Fibroblast of mammary gland (primary cell): ENCODE results near the gene TLR9.

Experiments used
- DNase-seq: peaks from one replicate; pipeline ENCODE4 v3.0.0-alpha.2; 2010; ENCODE audit warnings: low read depth
- H3K4me3 ChIP-seq: 2 replicates; pipeline ENCODE4 v1.5.1; 2011; ENCODE audit warnings: low read depth, mild to moderate bottlenecking, low read length, moderate library complexity; ENCODE audit not compliant: control insufficient read depth
- CTCF ChIP-seq: conservative IDR thresholded peaks from 2 replicates; pipeline ENCODE4 v1.5.1; 2011; ENCODE audit warnings: low read depth, low read length, inconsistent platforms; ENCODE audit not compliant: control insufficient read depth, insufficient read depth

Gene TLR9

DNA sequence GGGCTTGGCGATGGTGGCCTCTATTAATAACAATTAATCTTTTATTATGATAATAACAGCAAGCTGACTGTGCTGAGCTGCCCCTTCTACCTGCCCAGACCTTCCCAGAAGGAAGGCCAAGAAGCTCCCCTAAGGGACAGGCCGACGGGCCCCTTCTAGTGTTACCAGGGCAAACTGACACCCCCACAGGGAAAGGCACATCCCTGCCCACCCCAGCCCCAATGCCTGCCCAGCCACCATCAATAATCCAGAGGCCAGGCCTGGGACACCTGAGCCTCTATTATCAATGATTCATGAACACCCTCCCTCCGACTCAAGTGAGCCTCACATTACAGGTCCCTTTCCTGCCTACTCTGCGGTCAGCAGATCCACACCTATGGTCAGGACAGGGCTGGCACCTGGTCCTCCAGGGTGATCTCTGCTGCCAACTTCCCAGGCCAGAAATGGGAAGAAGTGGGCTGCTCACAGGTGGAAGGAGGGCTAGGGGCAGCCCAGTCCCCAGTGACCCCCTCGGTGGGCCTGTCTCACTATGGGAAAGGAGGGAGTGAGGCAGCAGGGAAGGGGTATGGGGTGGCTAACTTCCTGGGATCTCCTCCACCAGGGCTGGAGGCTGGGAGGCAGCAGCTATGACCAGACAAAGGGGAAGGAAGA, 11.7 kb upstream of the TLR9 start:
- no peak for DNase-seq
- no peak for TF ChIP-seq CTCF
- H3K4me3 ChIP-seq, result peak overlapping the region; percentile 36

DNA sequence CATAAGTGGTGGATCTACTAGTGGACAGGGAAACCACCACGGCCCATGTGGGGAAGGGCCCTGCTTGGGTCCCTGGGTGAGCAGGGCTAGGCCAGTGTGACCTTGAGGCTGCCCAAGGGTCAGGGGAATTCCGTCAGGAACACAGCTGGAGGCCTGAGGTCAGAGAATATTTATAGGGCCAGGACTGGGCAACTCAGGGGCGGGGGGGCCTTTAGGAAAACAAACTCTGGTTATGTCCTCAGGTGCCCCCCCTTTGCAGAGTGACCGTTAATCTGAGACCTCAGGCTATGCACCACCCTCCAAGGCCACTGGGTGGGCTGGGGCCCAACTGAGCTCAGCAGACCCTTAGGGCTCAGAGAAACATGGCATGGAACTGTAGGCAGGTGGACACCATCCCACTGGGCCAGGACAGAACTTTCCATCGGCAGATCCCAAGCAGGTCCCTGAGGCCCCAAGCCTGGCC, 11.0 kb upstream of the TLR9 start:
- DNase-seq, result no peak
- H3K4me3 ChIP-seq, result no peak overlapping the region
- no peak for TF ChIP-seq CTCF

GRCh38 chr3:52234516-52235447, 9.3 kb upstream of the TLR9 start:
- TF ChIP-seq CTCF, result no peak
- no peak overlapping the region for H3K4me3 ChIP-seq
- no peak for DNase-seq

GRCh38 chr3:52233968-52234367, 8.5 kb upstream of the TLR9 start:
- no peak overlapping the region for H3K4me3 ChIP-seq
- no peak for DNase-seq
- TF ChIP-seq CTCF, result no peak

DNA sequence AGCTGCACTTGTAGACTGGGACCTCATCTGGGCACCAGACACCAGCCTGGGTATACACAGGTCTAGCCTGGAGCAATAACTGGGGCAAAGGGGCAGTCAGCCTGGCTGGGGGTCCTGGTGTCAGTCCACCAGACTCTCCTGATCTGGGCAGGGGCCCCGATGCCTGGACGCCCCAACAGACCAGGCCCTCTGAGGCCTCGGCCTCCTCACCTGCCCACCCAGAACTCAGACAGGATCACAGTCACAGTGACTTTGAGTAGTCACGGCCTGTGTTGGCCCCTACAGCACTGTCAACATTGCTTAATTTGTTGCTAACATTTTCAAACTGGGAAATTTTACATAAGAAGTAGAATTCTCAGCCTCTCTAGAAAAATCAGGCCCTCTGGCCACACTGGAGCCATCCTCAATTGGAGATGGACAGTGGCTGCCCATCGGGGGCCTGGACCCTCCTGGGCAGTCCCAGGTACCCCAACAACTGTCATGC, 7.7 kb upstream of the TLR9 start:
- no peak overlapping the region for H3K4me3 ChIP-seq
- no peak for TF ChIP-seq CTCF
- no peak for DNase-seq

DNA sequence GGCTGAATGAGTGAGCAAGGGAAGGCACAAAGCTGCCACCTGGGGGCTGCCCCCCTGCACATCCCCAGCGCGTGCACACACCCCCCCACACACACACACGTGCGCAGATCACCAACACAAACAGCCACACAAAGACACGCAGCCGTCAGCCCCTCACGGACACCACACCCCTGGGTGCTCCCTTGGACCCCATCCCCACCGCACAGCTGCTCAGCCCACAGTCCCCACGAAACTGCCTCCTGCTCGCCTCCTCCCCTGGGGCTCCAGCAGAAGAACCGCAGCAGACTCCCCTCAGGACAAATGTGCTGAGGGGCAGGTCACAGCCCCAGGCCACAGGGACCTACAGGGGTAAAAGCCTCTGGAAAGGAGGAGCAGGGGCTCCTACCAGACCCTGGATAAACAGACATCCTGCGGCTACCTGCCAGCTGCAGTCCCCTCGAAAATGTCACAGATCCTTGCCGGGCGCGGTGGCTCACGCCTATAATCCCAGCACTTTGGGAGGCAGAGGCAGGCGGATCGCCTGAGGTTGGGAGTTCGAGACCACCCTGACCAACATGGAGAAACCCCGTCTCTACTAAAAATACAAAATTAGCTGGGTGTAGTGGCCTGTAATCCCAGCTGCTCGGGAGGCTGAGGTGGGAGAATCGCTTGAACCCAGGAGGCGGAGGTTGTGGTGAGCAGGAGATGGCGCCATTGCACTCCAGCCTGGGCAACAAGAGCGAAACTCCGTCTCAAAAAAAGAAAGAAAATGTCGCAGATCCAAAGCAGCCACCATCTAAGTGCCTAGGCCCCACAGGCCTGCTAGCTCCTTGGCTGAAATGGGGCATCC, 7.0 kb upstream of the TLR9 start:
- H3K4me3 ChIP-seq, result no peak overlapping the region
- TF ChIP-seq CTCF, result no peak
- DNase-seq, result no peak
